DMS114 treated with DMSO at 0.1 percent for 48 hours (cell line): ENCODE measurements around the gene PRPF18.

ENCODE experiments used
- DNase-seq: peaks from one replicate; lab custom pipeline; 2025; ENCODE audit not compliant: unreplicated experiment; lab: John Stamatoyannopoulos, UW

PRPF18 gene

DNA sequence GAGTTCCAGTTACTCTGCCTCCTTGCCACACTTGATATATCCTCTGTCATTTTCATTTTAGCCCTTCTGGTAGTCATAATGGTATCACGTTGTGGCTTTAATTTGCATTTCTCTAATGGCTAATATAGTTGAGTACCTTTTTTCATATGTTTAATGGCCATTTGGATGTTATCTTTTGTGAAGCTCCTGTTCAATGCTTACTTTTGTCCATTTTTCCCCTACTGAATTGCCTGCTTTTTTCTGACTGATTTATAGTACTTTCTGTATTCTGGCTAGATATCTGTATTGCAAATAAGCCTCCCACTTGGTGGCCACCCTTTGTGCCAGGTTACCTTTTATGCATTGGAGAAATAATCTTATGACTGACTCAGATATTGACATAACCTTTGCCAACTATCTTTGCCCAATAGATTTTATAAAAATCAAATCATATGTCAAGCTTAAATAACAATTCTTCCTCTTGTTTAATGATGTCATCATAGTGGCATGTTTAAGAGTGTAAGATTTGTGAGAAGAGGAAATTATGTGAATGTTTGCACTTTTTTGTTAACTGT, 50.6 kb downstream of the PRPF18 start:
- no peak for DNase-seq

DNA sequence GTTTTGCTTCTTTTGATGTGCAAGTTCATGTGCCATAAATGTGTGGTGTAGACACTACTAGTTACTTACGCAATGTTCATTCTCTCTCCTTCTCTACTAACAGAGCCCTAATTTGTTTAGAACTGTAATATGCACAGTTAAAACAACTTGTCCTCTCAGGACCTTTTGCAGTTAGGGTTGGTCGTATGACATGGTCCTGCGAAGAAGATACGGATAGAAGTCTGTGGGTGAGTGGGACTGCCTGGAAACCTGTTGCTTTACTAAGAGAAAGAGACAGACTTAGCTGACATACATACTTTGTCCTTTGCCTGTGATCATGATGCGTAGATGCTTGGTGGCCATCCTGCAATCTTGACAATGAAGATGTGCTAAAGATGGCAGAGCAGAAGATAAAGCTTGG, 51.1 kb downstream of the PRPF18 start:
- DNase-seq, result no peak

DNA sequence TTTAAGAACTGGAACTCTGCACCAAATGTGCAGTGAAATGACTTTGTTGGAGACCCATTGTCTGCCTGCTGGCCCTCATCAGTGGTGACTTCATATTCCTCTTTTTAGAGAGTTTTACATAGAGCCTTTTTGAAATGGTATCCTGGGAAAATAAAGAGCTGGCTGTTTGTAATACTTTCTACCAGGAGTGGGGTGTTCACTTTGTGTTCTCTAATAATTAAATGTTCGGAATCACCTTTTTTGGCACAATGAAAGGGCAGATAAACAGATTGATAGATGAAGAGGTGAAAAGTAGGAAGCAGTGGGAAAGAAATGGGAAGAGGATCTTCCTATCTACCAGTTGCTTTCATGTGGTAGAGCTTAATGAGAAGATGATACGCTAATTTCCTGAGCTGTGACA, 55.5 kb downstream of the PRPF18 start:
- no peak for DNase-seq

DNA sequence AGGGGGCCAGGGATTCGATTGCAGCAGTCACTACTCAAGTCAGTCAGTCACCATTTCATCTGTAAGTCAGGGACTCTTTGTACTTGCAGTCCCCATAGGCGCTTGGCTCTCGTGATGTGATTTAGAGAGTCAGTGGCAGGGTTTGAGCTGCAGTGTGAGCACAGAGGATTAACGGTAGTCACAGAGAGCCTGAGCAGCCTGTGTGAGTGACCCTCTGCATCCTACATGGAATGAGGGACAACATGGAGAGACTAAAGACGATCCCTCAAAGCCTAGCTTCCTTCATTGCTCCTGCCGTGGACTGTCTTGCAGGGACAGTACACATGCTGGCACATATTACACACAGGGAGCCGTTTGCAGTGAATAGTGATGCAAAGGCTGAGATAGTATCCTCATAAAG, 56.3 kb downstream of the PRPF18 start:
- no peak for DNase-seq

DNA sequence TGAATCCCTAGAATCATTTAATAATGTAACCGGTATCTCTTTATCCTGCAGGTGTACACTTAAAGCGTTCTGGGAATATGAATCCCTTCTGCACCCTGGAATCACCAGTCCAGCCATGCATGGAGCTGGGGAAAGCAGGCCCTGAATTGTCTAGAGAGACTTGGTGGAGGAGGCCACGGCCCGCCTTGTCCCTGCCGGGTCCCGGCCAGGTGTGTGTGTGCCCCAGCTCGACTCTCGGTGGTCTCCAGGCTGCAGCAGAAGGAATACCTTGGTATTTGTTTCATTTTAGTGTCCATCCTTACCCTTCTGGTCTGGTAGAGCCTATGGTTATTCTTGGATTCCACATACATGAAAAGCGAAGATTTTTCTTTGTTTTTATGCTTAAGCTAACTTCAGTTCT, 58.1 kb downstream of the PRPF18 start:
- DNase-seq, result no peak

DNA sequence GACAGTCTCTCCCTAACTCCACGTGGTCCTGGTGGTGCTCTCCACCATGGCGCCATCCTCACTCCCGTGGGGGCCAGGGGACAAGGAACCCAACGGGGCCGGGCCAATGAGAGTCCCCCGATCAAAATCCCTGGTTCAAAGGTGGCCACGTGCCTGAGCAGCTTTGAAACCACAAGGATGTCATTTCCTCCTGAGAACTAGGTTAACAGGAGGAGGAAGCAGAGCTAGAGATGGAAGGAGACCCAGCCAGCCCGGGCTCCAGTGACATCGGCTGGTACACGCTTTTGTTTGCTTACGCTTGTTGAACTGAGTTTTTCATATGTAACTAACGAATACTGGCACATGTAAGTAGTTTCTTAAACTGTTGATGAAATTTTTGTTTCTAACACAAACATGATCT, 61.7 kb downstream of the PRPF18 start:
- no peak for DNase-seq

DNA sequence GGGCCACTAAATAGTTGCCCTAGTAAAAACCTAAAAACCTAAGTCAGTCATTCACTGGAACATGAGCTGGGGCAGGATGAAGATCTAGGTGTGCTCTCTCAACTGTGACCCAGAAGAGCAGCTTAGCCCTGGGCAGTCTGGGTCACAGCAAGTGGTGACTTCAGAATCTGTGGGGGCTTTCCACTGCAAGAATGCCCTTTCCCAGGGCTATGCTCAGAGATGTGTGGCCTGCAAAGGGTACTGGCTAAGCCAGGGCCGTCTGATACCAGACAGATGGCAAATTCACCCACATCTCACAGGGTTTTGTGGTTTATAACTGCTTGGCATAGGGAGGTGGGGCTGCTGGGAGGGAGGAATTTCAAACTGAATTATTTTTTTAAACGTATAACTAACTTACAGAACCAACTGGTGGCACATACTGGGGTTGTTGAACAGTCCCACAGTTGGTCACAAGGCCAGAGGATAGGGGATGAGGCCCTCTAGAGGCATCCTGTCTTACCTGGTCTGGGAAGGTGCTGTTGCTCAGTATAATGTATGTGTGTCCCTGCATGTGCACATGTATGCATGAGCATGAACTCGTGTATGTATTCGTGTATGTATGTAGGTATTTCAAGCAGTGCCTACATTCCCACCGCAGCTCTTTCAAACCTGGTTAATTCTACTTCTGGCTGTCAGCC, 63.2 kb downstream of the PRPF18 start:
- no peak for DNase-seq

DNA sequence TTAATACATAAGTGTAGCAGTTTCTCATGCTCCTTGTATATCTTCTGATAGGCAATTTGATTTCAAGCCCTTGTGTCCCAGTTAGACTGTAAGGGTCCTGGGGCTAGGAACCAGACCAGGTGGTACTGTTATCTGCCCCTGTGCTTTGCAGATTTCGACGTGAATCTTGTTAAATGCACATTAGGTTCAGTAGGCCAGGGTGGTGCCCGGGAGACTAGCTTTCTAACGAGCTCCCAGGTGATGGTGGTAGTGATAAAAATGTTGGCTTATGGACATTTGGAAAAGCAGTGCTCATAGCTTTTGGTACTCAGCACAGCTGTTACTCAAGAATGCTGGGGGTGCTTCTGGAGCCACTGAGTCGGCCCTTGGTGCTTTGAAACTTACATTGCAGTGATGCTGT, 64.2 kb downstream of the PRPF18 start:
- no peak for DNase-seq

DNA sequence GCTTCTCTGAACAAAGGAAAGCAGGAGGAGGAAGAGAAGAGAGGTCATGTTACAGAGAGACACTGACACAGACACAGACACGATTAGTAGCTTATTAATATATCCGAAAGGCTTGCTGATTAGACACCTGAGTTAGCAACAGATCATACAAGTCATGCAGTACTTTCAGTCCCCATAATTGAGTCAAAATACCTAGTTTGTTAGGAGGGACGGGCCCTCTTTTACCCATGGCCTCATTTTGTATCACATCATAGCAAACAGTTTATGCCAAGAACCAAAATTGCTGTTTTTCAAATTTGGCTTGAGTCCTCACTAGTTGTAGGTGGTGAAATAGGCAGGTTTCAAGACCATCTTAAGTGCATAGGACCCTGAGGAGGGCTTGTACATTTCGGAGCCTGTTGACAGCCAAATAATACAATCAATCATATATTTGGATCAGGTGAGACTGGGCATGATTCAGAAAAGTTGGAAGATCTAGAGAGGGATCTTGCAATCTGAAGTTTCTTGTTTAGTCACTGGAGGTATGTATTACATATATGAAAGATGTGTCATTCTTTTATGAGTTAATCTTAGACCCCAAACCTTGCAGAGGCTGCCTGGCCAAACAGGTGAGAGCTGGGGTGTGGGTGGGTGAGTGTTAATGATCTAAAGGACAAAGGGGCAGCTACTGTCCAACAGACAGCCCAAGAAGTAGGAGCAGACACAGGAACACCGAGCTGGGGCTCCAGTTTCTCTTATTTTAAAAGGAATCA, 65.4 kb downstream of the PRPF18 start:
- no peak for DNase-seq

DNA sequence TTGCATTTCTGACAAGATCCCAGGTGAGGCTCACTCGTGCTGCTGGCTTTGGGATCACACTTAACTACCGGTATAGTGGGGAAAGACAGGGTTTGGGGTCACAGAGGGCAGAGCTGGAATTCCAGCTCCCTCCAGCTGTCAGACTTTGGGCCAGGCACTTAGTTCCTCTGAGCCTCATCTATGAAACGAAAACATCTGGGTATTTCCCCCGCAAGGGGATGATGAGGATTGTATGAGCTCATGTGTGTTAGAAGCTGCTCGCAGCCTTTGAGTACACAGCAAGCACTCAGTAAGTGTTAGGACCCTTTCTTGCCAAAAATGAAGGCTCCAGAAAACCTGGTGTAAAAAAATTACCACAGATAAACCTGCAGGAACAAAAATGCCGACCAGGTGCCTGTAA, 66.1 kb downstream of the PRPF18 start:
- no peak for DNase-seq

DNA sequence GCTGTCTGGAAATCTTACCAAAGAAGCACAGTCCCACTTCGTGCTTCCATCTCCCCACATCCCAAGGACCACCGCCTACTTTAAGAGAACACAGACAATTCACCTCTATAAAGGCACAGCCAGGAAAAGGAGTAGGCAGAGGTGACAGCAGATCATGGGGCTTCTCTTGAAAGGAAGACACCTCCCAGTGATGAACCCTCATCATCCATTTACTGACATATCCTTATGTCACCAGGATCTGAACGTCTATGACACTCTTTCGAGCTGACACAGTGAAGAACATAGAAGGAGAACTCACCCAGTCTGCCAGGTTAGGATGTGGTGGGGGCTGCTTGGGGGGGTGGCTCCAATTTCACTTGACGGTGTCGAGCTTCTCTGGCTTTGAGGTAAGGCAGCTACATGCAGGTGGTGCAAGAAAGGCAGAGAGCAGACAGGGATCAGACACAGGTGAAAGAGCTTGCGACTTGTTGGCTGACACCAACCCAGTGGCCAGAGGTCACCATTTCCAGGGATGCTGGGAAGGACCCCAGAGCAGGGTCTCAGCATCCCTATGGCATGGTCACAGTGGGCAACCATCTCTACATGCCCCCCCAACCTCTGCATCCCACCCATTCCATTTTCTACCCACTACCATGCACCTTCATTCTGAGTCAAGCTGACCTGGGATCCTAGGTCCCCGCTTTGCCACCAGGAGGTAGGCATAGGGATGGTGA, 67.5 kb downstream of the PRPF18 start:
- no peak for DNase-seq

DNA sequence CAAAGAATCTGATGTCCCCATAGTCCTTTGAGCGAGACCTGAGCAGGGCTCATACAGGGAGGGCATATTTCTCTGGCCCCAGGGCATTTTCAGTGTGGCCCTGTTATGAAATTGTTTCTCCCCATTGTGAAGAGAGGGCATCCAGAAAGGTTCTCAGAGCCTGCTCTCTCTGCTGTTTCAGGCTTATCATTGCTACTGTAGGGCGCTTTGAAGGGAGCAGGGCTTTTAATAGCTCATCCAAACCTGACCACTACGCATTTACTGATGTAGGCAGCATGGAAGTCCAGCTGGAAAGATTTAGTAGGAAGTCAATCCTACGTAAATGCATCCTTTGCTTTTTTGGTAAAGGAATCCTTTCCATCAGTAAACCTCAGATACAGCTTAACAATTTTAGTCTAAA, 68.1 kb downstream of the PRPF18 start:
- no peak for DNase-seq

DNA sequence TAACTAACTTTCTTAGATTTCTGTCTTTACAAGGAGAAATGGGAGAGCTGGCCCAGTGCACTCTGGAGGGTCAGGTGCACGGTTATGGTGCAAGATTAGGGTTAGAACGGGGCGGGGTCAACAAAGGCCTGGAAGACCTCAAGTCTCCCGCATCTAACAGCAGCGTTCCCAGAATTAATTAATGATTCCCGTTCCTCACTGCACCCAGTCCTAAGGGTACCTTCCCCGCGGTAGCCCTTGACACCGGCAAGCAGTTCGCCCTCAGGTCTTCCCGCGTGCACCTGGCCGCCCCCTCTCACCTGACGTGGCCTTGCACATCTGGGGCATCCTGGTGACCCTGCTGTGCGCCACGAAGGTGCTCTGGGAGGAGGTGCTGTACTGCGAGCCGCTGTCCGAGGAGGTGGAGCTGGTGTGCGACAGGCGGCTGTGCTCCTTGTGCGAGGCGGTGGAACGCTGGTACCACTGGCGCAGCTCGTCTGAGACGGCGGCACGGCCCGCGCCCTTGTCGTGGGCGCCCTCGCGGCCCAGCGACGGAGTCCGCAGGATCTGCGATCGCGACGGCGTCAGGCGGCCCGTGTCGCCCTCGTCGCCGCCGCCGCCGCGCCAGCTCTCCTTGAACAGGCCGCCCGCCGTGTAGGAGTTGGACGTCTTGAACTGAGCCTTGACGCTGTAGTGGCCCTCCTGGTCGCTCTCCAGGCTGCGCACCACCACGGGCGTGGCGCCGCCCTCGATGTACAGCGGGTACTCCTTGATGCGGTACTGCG, 69.8 kb downstream of the PRPF18 start:
- no peak for DNase-seq

DNA sequence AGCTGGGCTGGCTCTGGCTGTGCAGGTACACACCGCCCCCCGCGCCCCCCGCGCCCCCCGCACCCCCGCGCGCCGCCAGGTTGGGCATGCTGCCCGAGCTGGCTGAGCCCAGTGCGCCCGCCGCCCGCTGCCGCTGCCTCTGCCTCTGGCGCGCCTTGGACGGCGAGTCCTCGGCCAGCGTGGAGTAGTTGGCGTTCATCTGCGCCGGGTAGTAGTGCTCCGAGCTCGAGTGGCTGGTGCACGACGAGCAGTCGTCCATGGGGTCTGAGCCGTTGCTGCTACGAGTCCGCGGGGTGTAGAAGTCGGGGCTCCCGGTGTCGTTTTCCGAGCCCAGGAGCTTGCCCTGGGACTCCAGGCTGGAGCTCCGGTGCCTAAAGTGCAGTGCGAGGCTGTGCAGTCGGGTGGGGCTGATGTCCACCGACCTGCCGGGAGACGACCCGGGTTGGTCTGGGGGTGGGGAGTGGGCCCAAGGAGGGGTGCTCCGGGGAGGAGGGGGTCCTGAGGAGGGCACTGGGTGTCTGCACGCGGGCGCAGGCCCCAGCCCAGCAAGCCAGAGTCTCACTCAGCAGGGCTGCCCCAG, 70.4 kb downstream of the PRPF18 start:
- no peak for DNase-seq

DNA sequence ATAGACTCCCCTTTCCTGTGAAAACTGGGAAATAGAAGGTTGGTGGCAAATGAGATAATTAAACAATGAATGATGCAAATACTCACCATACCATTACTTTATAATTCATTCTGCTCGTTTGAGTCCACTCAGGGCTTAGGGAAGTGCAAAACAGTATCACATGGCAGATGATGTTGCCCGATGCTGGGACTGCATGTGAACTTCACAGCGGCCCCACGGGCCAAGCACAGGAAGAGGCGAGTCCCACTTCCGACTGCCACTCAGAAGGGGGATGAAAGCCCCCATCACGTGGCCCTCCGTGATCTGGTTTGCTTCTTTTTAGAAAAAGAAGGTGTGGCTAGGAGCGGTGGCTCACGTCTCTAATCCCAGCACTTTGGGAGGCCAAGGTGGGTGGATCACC, 71.5 kb downstream of the PRPF18 start:
- DNase-seq, result no peak

DNA sequence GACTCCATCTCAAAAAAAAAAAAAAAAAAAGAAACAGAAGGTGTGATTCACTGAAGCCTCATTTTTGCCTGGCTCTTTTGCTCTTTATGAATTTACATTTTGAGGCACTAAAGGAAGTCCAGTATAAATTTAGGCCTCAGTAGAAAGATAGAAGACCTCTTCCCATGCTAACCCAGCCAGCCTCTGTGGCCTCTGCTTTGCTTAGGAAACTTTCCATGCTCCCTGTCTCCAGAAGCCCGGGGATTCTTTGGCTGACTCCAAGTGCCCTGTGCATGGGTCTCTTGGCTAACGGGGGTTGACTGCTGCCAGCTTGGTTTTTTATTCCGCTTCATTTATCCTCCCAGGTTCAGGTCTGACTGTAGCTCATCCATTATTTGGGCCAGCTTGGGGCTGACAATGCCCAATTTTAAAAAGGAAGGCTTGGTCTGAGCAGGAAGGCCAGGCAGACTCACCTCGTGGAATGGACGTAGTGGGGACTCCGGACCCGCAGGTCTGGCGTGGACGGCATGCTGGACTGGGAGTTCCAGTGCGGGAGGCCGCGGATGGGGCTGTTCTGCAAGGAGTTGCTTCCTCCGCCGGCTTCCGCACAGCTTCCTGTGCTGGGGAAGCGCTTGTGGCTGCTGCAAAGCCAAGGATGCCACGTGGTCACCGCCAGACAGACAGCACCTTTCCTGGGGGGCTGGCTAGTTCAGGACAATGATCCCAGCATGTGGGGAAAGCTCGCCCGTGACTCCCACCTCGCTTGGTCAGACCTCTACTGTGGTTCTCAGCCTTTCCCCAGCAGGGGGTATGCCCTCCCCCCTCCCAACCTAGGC, 72.3 kb downstream of the PRPF18 start:
- DNase-seq, result no peak

DNA sequence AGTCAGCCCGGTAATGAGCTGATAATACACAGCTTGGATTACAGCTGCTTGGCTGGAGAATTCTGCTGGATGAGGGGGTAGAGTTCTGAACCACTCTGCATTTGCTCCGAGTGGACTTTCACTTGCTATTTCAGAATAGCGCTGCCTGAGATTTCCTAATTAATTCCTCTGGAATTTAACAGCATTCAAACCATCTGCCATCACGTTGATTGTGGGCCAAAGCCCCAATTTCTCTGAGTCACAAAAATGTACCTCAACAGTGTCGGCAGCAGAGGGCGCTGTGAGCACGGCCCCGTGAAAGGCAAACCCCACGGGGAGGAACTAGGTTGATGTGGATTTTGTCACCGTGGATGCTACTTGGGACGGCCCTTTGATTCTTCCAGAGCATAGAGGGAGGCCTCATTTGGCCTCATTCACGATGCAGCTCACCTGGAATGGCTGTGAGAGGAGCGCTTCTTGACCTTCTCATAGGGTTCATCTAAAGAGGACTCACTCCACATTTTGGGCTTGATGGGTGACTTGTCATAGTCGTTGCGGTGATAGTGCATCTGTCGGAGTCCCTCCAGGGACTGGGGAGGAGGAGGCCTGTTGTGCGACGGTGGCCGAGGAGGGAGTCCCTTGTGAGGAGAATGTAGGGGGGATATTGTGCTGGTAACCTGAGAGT, 73.3 kb downstream of the PRPF18 start:
- DNase-seq, result no peak

DNA sequence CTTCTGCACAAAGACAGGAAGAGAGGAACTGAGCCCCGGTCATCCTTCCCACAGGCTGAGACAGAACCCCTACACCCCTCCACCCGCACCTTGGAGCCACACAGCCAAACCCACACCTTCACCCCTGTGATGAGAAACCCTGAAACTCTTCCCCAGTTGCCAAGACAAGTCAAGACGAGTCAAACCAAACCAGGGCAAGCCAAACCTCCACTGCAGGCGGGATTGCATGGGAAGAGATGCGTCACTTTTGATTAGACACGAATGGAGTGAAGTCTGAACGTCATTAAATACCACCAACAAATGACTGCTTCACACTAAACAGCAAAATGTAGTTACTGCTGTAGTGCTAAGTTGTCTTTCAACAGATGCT, 73.8 kb downstream of the PRPF18 start:
- DNase-seq, result no peak

DNA sequence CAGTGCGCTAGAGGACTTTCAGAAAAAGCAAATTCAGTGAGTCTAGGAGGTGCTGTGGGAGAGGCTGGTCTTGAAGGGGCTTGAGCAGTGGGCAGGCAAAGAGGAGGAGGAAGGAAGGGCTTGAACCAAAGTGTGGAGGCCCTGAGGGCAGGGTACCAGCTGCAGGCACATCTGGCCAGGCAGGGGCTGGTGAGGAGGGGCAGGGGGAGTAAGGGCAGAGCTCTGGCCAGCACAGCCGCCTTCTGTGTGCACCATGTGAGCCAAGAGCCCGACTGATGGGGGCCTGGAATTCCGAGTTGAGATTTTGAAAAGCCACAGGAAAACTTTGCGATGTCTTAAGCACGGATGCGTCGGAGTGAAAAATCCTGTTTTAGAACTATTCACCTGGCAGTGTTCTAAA, 74.5 kb downstream of the PRPF18 start:
- no peak for DNase-seq
